GM15510 (cell line): Measurements from ENCODE around the gene SLC38A4.

Experiments used
- POLR2A ChIP-seq: IDR thresholded peaks from 3 replicates; pipeline ENCODE4 v1.6.1; 2011; ENCODE audit warnings: borderline replicate concordance; ENCODE audit not compliant: insufficient read length; ENCODE audit errors: extremely low read depth

Gene SLC38A4

GRCh38 chr12:46824709-46825108 lies 1.1 kb downstream of the SLC38A4 start:
- no peak for TF ChIP-seq POLR2A

- TF ChIP-seq POLR2A, result no peak
Observed at GRCh38 chr12:46818642-46819041, 7.2 kb downstream of the SLC38A4 start.

- TF ChIP-seq POLR2A, result no peak
Observed at GRCh38 chr12:46815809-46816208, 10.0 kb downstream of the SLC38A4 start.

GRCh38 chr12:46814143-46814542 lies 11.7 kb downstream of the SLC38A4 start:
- TF ChIP-seq POLR2A, result no peak

- no peak for TF ChIP-seq POLR2A
Observed at GRCh38 chr12:46811185-46811584, 14.6 kb downstream of the SLC38A4 start.

GRCh38 chr12:46808955-46809697 lies 16.7 kb downstream of the SLC38A4 start:
- TF ChIP-seq POLR2A, result no peak

- no peak for TF ChIP-seq POLR2A
Observed at GRCh38 chr12:46808317-46808716, 17.5 kb downstream of the SLC38A4 start.

- no peak for TF ChIP-seq POLR2A
Observed at GRCh38 chr12:46804054-46804453, 21.7 kb downstream of the SLC38A4 start.

- no peak for TF ChIP-seq POLR2A
Observed at GRCh38 chr12:46803517-46803916, 22.3 kb downstream of the SLC38A4 start.

- TF ChIP-seq POLR2A, result no peak
Observed at GRCh38 chr12:46801293-46801692, 24.5 kb downstream of the SLC38A4 start.

GRCh38 chr12:46800160-46800559 lies 25.6 kb downstream of the SLC38A4 start:
- TF ChIP-seq POLR2A, result no peak

- no peak for TF ChIP-seq POLR2A
Observed at GRCh38 chr12:46798648-46799047, 27.1 kb downstream of the SLC38A4 start.

GRCh38 chr12:46798056-46798455 lies 27.7 kb downstream of the SLC38A4 start:
- no peak for TF ChIP-seq POLR2A

- TF ChIP-seq POLR2A, result no peak
Observed at GRCh38 chr12:46795988-46796387, 29.8 kb downstream of the SLC38A4 start.

GRCh38 chr12:46794593-46795190 lies 31.1 kb downstream of the SLC38A4 start:
- no peak for TF ChIP-seq POLR2A

- TF ChIP-seq POLR2A, result no peak
Observed at GRCh38 chr12:46792925-46793324, 32.9 kb downstream of the SLC38A4 start.

- TF ChIP-seq POLR2A, result no peak
Observed at GRCh38 chr12:46790066-46790465, 35.7 kb downstream of the SLC38A4 start.

- no peak for TF ChIP-seq POLR2A
Observed at GRCh38 chr12:46788072-46788887, 37.5 kb downstream of the SLC38A4 start.
